HG03175 (cell line): ENCODE results near the gene NAB2.
"Not testable (repeated sequence)": the region's sequence is repeated elsewhere in the genome, so short reads cannot be mapped to it uniquely, and the experiment has no call there.

ENCODE experiments used
- ATAC-seq: cut with Tn5 transposase; IDR thresholded peaks from one replicate; pipeline ENCODE4 v1.9.1; 2021; ENCODE audit warnings: mild to moderate bottlenecking, moderate library complexity; ENCODE audit not compliant: unreplicated experiment

The NAB2 gene, protein sequence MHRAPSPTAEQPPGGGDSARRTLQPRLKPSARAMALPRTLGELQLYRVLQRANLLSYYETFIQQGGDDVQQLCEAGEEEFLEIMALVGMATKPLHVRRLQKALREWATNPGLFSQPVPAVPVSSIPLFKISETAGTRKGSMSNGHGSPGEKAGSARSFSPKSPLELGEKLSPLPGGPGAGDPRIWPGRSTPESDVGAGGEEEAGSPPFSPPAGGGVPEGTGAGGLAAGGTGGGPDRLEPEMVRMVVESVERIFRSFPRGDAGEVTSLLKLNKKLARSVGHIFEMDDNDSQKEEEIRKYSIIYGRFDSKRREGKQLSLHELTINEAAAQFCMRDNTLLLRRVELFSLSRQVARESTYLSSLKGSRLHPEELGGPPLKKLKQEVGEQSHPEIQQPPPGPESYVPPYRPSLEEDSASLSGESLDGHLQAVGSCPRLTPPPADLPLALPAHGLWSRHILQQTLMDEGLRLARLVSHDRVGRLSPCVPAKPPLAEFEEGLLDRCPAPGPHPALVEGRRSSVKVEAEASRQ

DNA sequence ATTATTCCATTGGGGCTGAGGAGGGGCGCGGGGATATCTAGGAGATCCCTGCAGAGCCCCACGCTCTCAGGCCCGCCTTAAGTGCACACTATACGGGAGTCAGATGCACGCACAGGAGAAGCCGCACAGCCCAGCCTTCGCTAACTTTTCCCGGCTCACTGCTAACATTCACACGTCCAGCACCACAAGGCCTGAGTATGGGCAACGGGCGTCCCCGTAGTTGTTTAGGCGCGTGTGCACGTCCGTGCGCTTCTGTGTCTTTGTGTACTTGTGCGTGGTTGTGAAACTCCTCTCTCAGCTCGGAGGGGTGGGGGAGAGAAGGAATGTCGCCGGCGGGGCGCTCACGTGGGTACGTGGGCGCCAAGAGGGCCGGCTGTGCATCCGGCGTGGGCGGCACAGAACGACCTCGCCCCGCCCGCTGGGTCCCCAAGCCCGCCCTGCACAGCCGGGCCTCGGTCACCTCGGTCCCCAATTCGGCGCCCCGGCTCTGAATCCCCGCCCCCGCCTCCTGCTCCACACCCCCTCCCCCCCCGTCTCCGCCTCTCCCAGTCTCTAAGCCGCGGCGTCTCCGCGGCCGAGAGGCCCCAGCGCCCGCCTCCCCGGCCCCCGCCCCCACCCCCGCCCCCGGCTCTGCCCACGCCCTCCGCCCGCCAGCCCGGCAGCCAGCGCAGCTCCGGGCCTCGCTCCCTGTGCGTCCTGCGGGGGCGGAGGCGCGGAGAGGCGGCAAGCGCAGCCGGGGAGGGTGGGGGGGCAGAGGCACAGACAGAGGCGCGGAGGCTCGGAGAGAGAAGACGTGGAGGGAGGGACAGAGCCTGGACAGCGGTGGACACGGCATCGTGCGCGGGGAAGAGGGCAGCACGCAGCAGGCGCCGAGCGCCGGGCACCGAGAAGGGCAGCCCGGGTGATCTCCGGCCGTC lies at the start of gene NAB2:
TSS of gene NAB2 (plus strand) at position 761 of the 917 bp plus-strand sequence. CDS start 158 bp downstream, outside the sequence.
- peak; percentile 64 for ATAC-seq

DNA sequence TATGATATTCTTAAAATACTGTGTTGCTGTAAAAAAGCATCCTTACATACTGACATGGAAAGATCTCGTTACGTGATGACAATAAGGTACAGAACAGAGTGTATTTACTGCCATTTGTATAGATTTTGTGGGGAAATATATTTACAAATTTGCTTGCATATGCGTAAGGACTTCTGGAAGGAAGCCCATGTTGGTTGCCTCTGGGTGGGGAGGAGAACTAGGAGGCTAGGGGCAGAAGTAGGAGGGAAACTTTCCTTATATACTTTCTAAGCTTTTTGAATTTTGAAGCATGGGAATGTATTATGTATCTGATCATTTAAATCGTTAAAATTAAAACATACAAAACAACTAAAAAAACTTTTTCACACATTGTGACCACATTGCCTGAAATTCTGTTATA lies 48.7 kb upstream of the NAB2 start:
- ATAC-seq, result no peak

DNA sequence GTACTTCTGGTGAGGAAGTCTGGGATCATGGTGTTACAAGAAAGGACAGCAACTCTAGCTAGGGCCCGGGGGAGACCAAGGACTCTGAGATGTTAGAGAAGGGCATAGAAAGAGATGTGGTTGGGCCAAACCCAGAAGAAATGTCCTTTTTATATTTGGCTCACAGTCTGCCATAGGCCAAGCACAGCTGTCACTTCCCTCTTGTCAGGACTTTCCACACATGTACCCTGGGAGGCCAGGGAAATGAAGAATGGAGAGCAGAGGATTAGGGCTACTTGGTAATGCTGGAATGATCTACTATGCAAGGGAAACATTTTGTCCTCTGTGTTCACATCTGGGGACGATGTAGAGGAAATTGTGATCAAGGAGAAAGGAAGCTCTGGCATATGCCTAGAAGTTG lies 48.2 kb upstream of the NAB2 start:
- no peak for ATAC-seq

DNA sequence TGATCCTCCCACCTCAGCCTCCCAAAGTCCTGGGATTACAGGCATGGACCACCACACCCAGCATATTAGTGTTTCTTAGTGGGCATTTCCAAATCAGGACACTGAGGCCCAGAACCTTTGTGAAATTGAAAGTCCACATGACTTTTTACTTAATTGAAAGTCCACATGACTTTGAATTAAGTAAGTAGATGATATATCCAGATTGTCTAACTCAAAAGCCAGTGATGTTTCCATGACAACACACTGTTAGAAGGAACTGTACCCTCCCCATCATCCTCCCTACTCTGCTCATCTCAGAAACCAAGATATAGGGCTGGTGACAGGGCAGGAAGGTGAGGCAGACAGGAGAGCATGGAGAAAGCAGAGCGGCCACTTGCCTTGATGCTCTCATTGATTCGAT lies 46.2 kb upstream of the NAB2 start:
- no peak for ATAC-seq

DNA sequence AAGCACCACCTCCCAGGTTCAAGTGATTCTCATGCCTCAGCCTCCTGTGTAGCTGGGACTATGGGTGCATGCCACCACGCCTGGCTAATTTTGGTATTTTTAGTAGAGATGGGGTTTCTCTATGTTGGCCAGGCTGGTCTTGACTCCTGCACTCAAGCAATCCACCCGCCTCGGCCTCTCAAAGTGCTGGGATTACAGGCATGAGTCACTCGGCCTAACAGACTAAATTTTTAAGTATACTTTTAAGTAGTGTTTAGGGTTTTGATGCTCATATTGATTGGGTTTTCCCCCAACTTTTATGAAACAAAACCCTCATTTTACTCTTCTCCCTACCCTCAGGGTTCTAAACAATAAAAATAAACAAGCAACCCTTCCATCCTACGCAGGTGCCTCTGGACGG lies 44.4 kb upstream of the NAB2 start:
- ATAC-seq, result no peak

DNA sequence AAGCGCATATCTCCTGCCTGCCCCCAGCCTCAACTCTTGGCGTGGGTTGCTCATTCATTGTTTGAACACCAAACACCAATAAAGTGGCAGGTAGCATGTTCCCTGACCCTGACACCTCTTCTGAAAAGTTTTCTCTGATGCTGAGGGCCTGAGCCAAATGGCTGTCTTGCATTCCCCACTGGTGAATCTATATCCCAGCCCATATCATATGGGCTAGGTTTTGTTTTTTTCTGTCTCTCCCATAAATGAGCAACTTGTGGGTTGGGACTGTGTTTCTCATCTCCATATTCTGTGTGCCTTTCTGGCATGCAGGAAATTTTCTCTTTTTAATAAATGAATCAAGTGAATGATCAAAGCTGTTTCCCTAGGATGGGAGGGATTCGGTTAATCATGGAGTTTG lies 44.0 kb upstream of the NAB2 start:
- ATAC-seq, result no peak

DNA sequence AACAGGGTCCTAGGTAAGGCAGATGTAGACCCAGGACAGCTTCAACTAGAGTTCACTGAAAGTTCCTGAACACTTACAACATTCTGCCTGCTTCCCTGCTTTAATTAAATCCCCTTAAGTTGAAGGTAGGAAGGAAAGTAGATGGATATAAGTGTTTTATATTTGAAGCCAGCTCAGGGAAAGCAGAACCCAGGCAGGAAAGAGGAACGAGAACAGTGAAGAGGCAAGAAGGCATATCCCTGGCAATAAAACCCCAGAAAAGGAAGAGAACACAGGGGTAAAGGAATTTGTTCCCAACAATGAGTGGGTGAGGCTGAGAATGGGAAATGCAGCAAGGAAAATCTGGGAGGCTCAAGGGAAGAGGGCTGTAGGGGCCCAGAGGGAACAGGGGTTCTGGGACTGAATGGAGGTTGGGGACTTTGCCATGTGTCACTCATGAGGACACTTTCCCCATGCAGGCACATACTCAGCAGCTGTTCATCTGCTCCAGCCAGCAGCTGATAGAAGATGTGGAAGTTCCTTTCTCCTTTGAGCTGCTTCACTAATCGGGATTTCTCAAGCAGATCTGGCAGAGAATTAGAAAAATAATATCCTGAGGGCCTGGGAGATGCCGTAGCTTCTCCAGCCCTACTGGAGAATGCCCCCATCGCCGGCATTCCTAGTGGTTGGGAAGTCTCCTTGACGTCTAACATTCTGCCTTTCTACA lies 42.7 kb upstream of the NAB2 start:
- no peak for ATAC-seq

DNA sequence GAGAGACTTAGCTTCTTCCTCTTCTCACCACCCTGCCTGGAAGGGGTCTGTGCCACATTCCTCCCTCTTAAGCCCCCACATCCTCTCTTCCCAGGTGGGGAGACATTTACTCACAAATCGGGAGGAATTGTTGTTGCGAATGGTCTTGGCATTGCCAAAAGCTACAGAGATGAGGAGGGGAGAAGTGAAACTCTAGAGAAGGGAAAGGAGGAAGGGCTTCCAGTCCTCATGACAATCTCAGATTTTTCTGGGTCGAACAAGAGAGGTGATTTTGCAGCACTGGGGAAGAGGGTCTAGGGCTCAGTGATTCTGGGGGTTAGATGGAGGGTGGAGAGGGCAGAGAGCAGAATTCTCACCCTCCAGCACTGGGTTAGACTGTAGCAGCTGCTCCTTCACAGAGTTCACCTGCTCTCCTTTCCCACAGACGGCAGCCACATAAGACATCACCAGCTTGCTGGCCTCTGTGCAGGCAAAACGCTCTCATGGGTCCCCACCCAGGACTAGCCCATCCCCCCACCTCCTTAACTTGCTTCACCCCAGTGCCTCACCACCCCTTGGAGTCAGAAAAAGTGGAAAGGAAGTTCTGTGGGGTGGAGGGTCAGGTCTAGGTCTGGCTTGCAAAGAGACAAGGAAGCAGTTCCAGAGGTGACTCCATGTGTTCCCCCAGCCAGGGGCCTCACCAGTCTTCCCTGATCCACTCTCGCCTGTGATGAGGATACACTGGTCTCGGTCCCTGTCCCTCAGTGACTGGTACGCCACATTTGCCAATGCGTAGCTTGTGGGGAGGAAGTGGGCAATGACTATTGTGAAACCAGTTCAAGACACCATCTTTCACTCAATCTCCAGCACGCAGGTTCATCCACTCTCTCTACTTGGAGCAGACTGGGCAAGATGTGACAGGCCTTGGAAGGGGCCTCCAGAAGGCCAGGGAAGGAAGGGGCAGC lies 41.7 kb upstream of the NAB2 start:
- ATAC-seq, result no peak

DNA sequence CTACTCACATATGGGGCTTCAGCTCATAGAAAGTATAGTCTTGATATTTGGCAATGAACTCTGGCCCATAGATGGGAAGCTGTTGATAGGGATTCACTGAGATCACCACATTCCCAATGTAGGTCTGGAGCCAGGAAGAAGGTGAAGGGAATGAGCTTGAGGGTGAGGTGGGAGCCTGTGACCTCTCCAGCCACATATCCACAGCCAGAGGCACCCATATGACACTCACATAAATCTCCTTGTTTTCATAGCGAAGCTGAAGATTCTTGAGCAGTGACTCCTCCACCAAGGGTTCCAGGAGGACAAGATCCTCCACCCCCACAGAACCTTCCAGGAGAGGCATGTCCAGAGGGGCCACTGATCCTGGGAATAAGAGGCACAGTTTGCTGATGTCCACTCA lies 40.9 kb upstream of the NAB2 start:
- no peak for ATAC-seq

DNA sequence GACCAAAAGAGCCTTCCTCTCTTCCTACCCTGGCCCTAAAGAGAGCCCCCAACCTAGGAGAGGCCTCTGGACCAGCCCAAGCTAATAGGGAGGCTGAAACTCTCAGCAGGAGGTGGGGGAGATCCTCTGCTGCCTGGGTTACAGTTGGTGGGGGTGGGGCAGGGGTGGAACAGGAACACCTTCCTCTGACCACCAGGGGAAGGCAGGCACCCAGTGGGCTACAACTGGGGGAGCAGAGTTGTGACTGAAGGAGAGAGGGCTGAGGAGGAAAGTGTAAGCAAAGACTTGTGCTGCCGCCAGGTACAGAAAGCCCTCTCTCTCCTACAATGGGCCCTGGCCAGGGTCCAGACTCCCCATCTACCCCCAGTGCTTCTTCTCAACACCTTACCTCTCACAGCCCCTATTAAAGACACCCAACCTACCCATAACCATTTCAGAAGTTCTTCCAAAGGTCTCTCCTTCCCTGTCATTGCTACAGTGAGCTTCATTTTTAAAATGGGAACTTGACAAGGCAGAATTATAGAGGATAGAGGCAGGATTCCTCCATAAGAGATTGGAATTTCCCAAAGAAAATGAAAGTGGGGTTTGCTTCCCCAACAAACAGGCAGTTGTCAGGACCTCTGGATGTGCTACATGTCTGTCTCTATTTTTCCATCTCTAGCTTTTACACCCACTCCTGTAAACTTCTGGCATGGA lies 40.3 kb upstream of the NAB2 start:
- ATAC-seq, result no peak

DNA sequence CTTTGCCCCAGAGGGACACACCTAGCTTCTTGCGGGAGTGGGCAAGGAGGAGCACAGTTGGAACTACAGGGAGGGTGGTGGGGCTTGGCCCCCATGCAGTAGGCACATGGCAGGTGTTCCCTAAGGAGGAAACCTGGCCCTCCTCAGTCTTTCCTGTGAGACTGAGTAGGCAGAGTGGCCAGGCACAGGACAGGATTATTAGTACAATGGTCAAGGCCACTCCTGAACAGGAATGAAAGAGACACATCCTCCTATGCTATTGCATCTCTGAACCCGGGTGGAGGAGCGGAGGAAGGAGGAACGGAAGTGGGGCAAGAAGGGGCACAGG lies 39.8 kb upstream of the NAB2 start:
- ATAC-seq, result no peak

DNA sequence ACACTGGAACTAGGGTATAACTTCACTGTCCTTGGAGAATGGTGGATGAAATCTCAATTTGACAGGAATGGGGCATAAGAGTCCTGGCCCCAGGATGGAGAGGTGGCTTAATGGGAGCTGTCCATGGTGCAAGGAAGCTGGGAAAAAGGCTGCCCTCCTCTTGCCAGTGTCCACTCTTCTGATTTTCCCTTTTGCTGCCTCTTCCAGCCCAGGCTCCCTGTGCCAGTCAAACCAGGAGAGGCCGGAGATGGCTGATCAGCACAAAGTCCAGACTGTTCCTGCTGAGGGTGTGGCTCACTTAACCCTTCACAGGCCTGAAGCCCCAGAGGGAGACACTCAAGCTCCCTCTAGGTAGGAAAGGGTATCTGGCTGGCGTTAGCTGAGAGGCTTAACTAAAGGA lies 39.0 kb upstream of the NAB2 start, which contains the start of gene MYO1A:
TSS of gene MYO1A (minus strand) at position 240 of the 400 bp plus-strand sequence. CDS start 1,806 bp downstream, outside the sequence.
- no peak for ATAC-seq

DNA sequence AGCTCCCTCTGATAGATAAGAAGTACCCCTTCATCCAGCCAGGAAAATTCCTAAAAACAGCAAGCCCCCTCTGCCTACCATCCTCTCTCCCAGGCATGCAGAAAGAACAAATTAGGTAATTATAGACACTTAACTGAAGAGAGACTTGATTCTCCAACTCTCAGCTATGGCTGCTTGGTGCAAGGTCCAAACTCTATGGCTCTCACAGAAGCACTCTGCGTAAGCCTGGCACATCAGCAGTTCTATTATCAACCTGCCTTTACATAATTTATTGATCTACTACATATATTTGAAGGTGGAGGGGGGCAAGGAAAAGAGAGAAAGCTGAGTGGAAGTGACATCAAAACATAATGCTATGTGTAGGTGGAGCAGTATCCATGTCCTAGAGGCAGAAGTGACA lies 37.9 kb upstream of the NAB2 start:
- ATAC-seq, result no peak

DNA sequence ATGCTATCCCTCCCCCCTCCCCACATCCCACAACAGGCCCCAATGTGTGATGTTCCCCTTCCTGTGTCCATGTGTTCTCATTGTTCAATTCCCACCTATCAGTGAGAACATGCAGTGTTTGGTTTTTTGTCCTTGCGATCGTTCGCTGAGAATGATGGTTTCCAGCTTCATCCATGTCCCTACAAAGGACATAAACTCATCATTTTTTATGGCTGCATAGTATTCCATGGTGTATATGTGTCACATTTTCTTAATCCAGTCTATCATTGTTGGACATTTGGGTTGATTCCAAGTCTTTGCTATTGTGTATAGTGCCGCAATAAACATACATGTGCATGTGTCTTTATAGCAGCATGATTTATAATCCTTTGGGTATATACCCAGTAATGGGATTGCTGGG lies 35.8 kb upstream of the NAB2 start:
- ATAC-seq, result not testable (repeated sequence)

DNA sequence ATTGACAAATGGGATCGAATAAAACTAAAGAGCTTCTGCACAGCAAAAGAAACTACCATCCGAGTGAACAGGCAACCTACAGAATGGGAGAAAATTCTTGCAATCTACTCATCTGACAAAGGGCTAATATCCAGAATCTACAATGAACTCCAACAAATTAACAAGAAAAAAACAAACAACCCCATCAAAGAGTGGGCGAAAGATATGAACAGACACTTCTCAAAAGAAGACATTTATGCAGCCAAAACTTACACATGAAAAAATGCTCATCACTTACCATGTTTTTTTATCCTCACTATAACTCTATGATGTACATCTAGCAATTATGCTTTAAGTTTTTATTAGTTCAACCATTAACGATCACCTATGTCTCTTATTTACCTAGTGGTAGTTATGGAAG lies 35.0 kb upstream of the NAB2 start:
- ATAC-seq, result not testable (repeated sequence)

DNA sequence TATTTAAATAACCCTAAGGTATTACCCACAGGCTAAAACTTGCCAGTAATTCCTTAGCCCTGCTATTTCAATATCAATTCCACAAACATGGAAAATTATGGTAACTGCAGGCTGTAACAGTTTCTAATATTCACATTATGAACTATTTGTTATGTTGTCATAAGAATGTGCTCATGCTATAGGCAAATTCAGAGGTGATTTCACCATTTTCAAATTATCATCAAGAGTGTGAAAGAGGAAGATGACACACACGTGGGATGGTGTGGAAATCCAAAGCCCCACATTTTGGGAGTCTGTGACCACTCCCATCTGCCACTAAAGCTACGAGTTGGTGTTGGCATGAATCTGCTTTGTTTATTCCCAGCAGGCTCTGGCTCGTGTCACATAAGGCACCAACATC lies 33.1 kb upstream of the NAB2 start:
- ATAC-seq, result no peak

DNA sequence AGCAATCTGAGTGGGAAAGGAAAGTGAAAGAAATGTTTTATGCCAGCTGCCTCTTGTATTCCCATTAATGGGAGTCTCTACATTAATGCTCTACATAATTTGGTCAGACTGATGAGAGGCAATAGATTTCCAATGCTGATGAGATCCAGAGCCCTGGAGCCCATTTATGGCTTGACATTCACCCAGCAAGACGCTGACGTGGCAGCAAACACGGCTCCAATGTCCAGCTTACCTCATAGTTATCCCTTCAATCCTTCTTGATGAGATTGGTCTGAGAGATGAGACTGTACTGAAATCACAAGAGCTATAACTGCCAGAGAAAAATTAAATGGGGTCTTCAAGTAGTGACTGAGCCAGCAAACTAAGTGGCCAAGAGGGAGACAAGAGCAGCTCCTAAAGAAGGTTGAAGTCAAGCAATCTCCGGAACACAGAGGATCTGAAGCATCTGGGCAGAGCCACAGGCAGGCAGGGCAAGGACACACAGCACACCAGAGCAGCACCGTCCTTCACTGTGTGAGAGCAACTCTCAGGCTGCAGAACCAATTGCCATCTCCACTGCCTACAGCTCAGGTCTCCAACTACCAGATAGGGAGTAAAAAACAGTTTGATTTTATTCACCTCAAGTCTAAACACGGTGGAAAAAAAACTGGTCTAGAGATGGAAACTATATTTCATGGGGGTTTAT lies 31.7 kb upstream of the NAB2 start:
- no peak for ATAC-seq

DNA sequence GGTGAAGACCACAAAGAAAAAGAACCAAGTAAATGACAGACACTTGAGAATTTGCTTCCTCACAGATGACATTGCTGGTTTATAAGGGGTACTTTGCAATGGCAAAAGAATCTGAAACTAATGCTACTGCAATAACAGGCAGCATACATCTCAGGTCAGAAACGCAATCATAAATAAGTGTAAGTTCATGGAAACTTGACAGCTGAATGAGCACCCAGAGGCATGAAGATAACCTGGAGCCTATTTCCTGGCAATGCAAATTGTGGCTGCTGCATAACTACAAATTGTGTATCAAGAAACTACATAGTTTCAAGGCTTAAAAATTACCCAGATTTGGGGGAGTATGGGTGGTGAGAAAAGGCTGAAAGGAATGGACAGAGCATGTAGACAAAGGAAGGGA lies 30.5 kb upstream of the NAB2 start:
- ATAC-seq, result peak; percentile 56
